Measurements from ENCODE around the gene SRBD1.

SRBD1 gene

DNA sequence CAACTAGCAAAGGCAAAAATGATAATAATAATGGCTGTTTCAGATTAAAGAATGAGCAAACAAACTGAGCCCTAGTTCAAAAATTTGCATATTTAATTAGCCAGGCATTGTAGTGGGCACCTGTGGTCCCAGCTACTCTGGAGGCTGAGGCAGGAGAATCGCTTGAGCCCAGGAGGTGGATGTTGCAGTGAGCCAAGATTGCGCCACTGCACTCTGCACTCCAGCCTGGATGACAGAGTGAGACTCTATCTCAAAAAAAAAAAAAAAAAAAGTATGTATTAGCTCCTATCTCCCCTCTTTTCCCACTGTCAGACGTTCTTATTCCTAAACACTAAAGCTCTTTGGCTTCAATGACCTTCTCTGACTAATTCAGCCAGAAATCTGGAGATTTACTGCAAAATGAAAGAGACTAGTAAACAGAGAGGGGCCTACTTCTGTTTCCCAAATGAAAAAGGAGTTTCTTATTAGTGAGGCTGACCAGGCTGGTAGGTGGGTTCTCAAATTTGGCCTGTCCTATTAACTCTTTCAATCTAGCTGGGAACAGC is 3.9 kb upstream of the SRBD1 start:
- H3K27me3 ChIP-seq (ENCODE audit: control insufficient read depth in 1 of 2, insufficient read depth in 2 of 2, low read length in 2 of 2), result no peaks in the 10 kb centered on the region
- no peak overlapping the region for H3K4me3 ChIP-seq (ENCODE audit: low read depth in 1 of 2, low read length in 2 of 2)
- no peaks in the 10 kb centered on the region for H3K36me3 ChIP-seq (ENCODE audit: control insufficient read depth in 1 of 2, insufficient read depth in 2 of 2, low read length in 2 of 2)
- H3K27ac ChIP-seq (ENCODE audit: low read depth, low read length), result no peak overlapping the region
- no peak overlapping the region for H3K9ac ChIP-seq (ENCODE audit: low read depth in 1 of 2, low read length in 2 of 2)
- H3K4me1 ChIP-seq (ENCODE audit: control insufficient read depth in 1 of 2, insufficient read depth in 2 of 2, low read length in 2 of 2), result peaks cover 8 to 12% of the 10 kb centered on the region in 2 donors
- no peaks in the 10 kb centered on the region for H3K9me3 ChIP-seq (ENCODE audit: control insufficient read depth in 1 of 2, low read length in 2 of 2)

DNA sequence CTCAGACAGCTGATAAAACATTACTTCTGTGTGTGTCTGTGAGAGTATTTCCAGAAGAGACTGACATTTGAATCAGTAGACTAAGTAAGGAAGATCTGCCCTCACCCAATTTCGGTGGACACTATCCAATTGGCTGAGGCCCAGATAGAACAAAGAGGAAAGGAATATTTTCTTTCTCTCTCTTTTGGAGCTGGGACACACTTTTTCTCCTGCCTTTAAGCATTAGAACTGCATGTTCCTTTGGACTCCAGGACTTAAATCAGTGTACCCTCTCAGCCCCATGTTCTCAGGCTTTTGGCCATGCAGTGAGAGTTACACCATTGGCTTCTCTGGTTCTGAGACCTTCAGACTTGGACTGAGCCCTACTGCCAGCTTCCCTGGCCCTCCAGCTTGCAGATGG is 3.3 kb upstream of the SRBD1 start:
- no peak overlapping the region for H3K9ac ChIP-seq (ENCODE audit: low read depth in 1 of 2, low read length in 2 of 2)
- H3K27ac ChIP-seq (ENCODE audit: low read depth, low read length), result no peak overlapping the region
- H3K27me3 ChIP-seq (ENCODE audit: control insufficient read depth in 1 of 2, insufficient read depth in 2 of 2, low read length in 2 of 2), result no peaks in the 10 kb centered on the region
- H3K9me3 ChIP-seq (ENCODE audit: control insufficient read depth in 1 of 2, low read length in 2 of 2), result no peaks in the 10 kb centered on the region
- no peaks in the 10 kb centered on the region for H3K36me3 ChIP-seq (ENCODE audit: control insufficient read depth in 1 of 2, insufficient read depth in 2 of 2, low read length in 2 of 2)
- no peak overlapping the region for H3K4me3 ChIP-seq (ENCODE audit: low read depth in 1 of 2, low read length in 2 of 2)
- H3K4me1 ChIP-seq (ENCODE audit: control insufficient read depth in 1 of 2, insufficient read depth in 2 of 2, low read length in 2 of 2), result peaks cover 12 to 15% of the 10 kb centered on the region in 2 donors

DNA sequence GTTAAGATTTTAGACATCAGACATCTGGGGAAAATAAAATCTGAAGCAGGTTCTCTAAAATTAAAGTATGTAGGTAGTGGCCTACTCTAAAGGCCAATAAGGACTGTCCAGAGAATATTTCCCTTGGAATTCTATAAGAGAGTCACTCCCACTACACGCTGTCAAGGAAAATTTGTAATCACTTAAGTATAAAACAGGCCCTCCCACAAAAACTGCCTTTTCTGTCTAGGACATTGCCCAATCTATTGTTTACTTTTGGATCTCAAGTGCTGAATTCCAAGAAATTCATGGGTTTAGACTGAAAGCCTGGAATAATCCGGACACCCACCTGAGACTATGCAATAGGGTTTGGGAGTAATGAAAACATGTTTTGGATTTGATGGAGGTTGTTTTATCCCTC is 1.7 kb upstream of the SRBD1 start:
- no peak overlapping the region for H3K4me3 ChIP-seq (ENCODE audit: low read depth in 1 of 2, low read length in 2 of 2)
- no peak overlapping the region for H3K9ac ChIP-seq (ENCODE audit: low read depth in 1 of 2, low read length in 2 of 2)
- H3K4me1 ChIP-seq (ENCODE audit: control insufficient read depth in 1 of 2, insufficient read depth in 2 of 2, low read length in 2 of 2), result peaks cover 14 to 15% of the 10 kb centered on the region in 2 donors
- H3K36me3 ChIP-seq (ENCODE audit: control insufficient read depth in 1 of 2, insufficient read depth in 2 of 2, low read length in 2 of 2), result no peaks in the 10 kb centered on the region
- H3K27me3 ChIP-seq (ENCODE audit: control insufficient read depth in 1 of 2, insufficient read depth in 2 of 2, low read length in 2 of 2), result no peaks in the 10 kb centered on the region
- H3K27ac ChIP-seq (ENCODE audit: low read depth, low read length), result no peak overlapping the region
- H3K9me3 ChIP-seq (ENCODE audit: control insufficient read depth in 1 of 2, low read length in 2 of 2), result no peaks in the 10 kb centered on the region

DNA sequence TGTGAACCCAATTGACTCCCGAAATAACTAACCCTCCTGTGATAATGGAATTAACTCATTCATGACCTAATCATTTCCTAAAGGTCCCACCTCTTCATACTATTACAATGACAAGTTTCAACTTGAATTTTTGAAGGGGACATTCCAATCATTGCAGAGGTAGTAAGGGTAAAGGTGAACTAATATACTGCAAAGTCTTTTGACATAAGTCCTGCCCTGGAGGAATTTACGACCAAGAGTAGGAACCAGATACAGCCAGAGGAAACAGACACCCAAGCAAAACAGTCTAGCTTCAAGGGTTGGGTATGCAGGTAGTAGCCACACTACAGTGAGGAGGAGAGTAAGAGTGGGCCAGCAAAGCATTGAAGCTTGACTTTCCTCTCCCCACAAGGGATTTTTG is 1.2 kb upstream of the SRBD1 start:
- Histone ChIP-seq H3K27me3 (ENCODE audit: control insufficient read depth in 1 of 2, insufficient read depth in 2 of 2, low read length in 2 of 2) (no peaks in the 10 kb centered on the region), H3K27ac (ENCODE audit: low read depth, low read length) (no peak overlapping the region), H3K9ac (ENCODE audit: low read depth in 1 of 2, low read length in 2 of 2) (no peak overlapping the region), H3K4me1 (ENCODE audit: control insufficient read depth in 1 of 2, insufficient read depth in 2 of 2, low read length in 2 of 2) (peaks cover 15 to 17% of the 10 kb centered on the region in 2 donors), H3K9me3 (ENCODE audit: control insufficient read depth in 1 of 2, low read length in 2 of 2) (no peaks in the 10 kb centered on the region), H3K4me3 (ENCODE audit: low read depth in 1 of 2, low read length in 2 of 2) (no peak overlapping the region), H3K36me3 (ENCODE audit: control insufficient read depth in 1 of 2, insufficient read depth in 2 of 2, low read length in 2 of 2) (no peaks in the 10 kb centered on the region)

DNA sequence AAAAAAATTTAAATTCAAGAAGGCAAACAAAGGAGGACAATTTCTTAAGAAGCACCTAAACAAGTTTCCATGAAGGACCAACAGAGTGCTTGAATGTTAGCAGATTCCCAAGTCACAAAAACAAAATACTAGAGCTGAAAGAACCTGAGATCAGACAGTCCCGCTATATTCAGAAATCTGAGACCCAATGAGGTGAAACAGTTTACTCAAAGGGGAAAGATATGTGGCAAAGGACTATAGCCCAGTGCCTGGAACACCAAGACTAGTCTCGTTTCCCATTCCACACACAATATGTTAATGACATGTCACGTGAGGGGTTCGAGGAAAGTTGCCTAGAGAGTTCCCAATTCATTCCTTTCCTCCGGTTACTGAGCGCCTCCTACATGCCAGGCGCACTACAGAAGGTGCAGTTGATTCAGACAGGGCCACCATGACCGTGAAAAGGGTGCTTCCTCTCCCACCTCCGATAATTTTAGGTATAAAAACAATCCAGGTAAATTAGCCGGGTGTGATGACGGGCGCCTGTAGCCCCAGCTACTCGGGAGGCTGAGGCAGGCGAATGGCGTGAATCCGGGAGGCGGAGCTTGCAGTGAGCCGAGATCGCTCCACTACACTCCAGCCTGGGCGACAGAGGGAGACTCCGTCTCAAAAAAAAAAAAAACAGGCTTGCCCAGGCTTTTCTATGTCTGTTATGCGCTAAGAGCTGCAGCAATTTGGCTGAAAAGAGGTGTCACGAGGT is 617 bp downstream of the SRBD1 start:
- Histone ChIP-seq H3K27ac (ENCODE audit: low read depth, low read length) (peak overlapping the region; percentile 1), H3K27me3 (ENCODE audit: control insufficient read depth in 1 of 2, insufficient read depth in 2 of 2, low read length in 2 of 2) (no peaks in the 10 kb centered on the region), H3K4me1 (ENCODE audit: control insufficient read depth in 1 of 2, insufficient read depth in 2 of 2, low read length in 2 of 2) (peaks cover 15 to 17% of the 10 kb centered on the region in 2 donors), H3K36me3 (ENCODE audit: control insufficient read depth in 1 of 2, insufficient read depth in 2 of 2, low read length in 2 of 2) (no peaks in the 10 kb centered on the region), H3K4me3 (ENCODE audit: low read depth in 1 of 2, low read length in 2 of 2) (peak overlapping the region; percentile 79 to 90), H3K9me3 (ENCODE audit: control insufficient read depth in 1 of 2, low read length in 2 of 2) (no peaks in the 10 kb centered on the region), H3K9ac (ENCODE audit: low read depth in 1 of 2, low read length in 2 of 2) (peak overlapping the region; percentile 65 to 75)

DNA sequence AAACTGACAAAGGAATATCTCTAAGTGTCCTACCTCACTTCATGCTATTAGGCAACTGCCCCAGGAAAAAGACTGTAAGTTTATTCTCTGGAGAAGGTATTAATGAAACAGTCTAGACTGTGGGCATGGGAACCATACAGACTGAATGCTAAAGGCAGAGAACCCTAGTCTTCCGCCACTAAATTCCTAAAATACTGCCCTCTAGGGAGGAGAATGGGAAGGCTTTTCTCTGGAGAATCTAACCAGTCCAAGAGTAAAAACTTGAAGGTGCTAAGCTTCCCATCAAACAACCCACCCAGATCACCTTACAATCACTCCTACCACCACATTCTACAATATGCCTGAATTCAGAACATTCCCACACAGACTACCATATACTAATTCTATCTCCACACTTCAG is 3.4 kb downstream of the SRBD1 start:
- no peak overlapping the region for H3K27ac ChIP-seq (ENCODE audit: low read depth, low read length)
- no peak overlapping the region for H3K9ac ChIP-seq (ENCODE audit: low read depth in 1 of 2, low read length in 2 of 2)
- no peaks in the 10 kb centered on the region for H3K9me3 ChIP-seq (ENCODE audit: control insufficient read depth in 1 of 2, low read length in 2 of 2)
- H3K4me1 ChIP-seq (ENCODE audit: control insufficient read depth in 1 of 2, insufficient read depth in 2 of 2, low read length in 2 of 2), result peaks cover 15 to 17% of the 10 kb centered on the region in 2 donors
- peaks cover 0 to 10% of the 10 kb centered on the region in 2 donors for H3K36me3 ChIP-seq (ENCODE audit: control insufficient read depth in 1 of 2, insufficient read depth in 2 of 2, low read length in 2 of 2)
- H3K27me3 ChIP-seq (ENCODE audit: control insufficient read depth in 1 of 2, insufficient read depth in 2 of 2, low read length in 2 of 2), result no peaks in the 10 kb centered on the region
- no peak overlapping the region for H3K4me3 ChIP-seq (ENCODE audit: low read depth in 1 of 2, low read length in 2 of 2)

DNA sequence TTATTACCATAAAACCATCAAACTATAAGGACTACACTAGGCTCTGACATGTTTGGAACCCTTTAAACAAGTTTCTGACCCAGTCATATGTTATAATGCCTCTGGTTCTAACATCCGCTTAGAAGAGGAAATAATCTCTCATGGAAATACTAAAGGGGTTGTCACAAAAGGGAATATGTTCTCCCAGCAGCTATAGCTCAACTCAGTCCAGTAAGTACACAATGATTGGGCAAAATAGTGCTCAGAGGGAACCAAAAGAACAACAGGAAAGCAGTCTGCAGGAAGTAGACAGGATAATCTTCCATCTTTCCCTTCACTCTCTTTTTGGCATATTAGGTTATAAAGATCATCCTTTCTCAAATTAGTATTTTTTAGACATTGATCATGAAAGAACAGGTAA is 4.3 kb downstream of the SRBD1 start:
- no peak overlapping the region for H3K4me3 ChIP-seq (ENCODE audit: low read depth in 1 of 2, low read length in 2 of 2)
- peaks cover 14% of the 10 kb centered on the region in 2 donors for H3K4me1 ChIP-seq (ENCODE audit: control insufficient read depth in 1 of 2, insufficient read depth in 2 of 2, low read length in 2 of 2)
- peaks cover 0 to 14% of the 10 kb centered on the region in 2 donors for H3K36me3 ChIP-seq (ENCODE audit: control insufficient read depth in 1 of 2, insufficient read depth in 2 of 2, low read length in 2 of 2)
- no peaks in the 10 kb centered on the region for H3K27me3 ChIP-seq (ENCODE audit: control insufficient read depth in 1 of 2, insufficient read depth in 2 of 2, low read length in 2 of 2)
- H3K9me3 ChIP-seq (ENCODE audit: control insufficient read depth in 1 of 2, low read length in 2 of 2), result no peaks in the 10 kb centered on the region
- H3K27ac ChIP-seq (ENCODE audit: low read depth, low read length), result no peak overlapping the region
- no peak overlapping the region for H3K9ac ChIP-seq (ENCODE audit: low read depth in 1 of 2, low read length in 2 of 2)

DNA sequence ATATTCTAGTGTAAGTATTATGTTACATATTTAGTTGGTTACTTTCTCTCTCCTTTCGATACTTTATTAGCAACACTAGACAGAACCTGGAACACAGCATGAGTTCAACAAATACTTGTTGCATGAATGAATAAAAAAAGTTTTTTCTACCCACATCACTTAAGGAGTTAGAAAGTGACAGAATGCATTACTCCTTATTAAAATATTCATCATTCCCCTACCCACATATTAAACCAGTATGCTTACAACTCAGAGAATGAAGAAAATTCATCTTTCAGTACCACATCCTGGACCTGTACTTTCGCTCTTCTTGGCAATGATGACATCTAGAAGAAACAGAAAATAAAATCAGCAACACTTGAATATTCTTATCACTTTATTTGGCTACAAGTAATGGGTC is 6.0 kb downstream of the SRBD1 start:
- no peak overlapping the region for H3K9ac ChIP-seq (ENCODE audit: low read depth in 1 of 2, low read length in 2 of 2)
- no peaks in the 10 kb centered on the region for H3K27me3 ChIP-seq (ENCODE audit: control insufficient read depth in 1 of 2, insufficient read depth in 2 of 2, low read length in 2 of 2)
- H3K9me3 ChIP-seq (ENCODE audit: control insufficient read depth in 1 of 2, low read length in 2 of 2), result no peaks in the 10 kb centered on the region
- peaks cover 4 to 9% of the 10 kb centered on the region in 2 donors for H3K4me1 ChIP-seq (ENCODE audit: control insufficient read depth in 1 of 2, insufficient read depth in 2 of 2, low read length in 2 of 2)
- no peak overlapping the region for H3K27ac ChIP-seq (ENCODE audit: low read depth, low read length)
- H3K4me3 ChIP-seq (ENCODE audit: low read depth in 1 of 2, low read length in 2 of 2), result no peak overlapping the region
- peaks cover 0 to 27% of the 10 kb centered on the region in 2 donors for H3K36me3 ChIP-seq (ENCODE audit: control insufficient read depth in 1 of 2, insufficient read depth in 2 of 2, low read length in 2 of 2)

DNA sequence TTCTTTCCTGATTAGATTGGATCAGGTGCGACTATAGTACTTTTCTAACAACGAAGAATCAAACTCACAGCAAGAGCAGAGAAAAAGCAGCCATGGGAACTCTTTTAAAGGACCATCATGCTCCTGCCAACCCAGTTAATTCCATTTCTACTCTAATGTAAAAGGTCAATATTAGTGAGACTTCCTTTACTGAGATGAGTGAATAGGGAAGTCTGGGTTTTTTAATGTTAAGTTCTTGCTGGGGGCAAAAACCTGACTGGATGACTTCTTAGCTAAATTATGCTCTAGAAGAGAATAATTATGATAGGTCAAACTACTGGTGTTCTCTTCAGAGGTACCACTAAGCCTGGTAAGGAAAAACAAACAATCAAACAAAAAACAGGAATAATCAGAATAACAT is 8.4 kb downstream of the SRBD1 start:
- Histone ChIP-seq H3K4me3 (ENCODE audit: low read depth in 1 of 2, low read length in 2 of 2) (no peak overlapping the region), H3K4me1 (ENCODE audit: control insufficient read depth in 1 of 2, insufficient read depth in 2 of 2, low read length in 2 of 2) (peaks cover 0 to 2% of the 10 kb centered on the region in 2 donors), H3K27ac (ENCODE audit: low read depth, low read length) (no peak overlapping the region), H3K9me3 (ENCODE audit: control insufficient read depth in 1 of 2, low read length in 2 of 2) (no peaks in the 10 kb centered on the region), H3K27me3 (ENCODE audit: control insufficient read depth in 1 of 2, insufficient read depth in 2 of 2, low read length in 2 of 2) (no peaks in the 10 kb centered on the region), H3K9ac (ENCODE audit: low read depth in 1 of 2, low read length in 2 of 2) (no peak overlapping the region), H3K36me3 (ENCODE audit: control insufficient read depth in 1 of 2, insufficient read depth in 2 of 2, low read length in 2 of 2) (peaks cover 11 to 49% of the 10 kb centered on the region in 2 donors)

DNA sequence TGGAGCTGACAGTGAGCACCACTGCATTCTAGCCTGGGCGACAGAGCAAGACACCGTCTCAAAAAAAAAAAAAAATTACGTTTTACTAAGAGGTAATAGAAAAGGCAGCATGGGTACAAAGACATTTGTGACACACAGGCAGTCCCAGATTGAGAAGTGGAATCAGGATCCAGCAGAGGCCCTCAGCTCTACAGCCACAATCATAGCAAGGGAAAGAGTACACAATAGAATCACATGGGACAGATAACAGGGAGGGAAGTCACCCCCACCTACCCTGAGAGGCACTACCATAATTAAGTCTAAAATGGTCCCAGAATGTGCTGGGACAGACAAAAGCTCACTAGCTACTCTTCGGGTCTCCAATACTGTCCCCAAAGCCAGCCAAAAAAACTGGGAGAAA is 12.5 kb downstream of the SRBD1 start:
- H3K4me3 ChIP-seq (ENCODE audit: low read depth in 1 of 2, low read length in 2 of 2), result no peak overlapping the region
- H3K4me1 ChIP-seq (ENCODE audit: control insufficient read depth in 1 of 2, insufficient read depth in 2 of 2, low read length in 2 of 2), result no peaks in the 10 kb centered on the region
- peaks cover 11 to 59% of the 10 kb centered on the region in 2 donors for H3K36me3 ChIP-seq (ENCODE audit: control insufficient read depth in 1 of 2, insufficient read depth in 2 of 2, low read length in 2 of 2)
- no peaks in the 10 kb centered on the region for H3K27me3 ChIP-seq (ENCODE audit: control insufficient read depth in 1 of 2, insufficient read depth in 2 of 2, low read length in 2 of 2)
- H3K27ac ChIP-seq (ENCODE audit: low read depth, low read length), result no peak overlapping the region
- H3K9me3 ChIP-seq (ENCODE audit: control insufficient read depth in 1 of 2, low read length in 2 of 2), result no peaks in the 10 kb centered on the region
- H3K9ac ChIP-seq (ENCODE audit: low read depth in 1 of 2, low read length in 2 of 2), result no peak overlapping the region
